Muscle layer of duodenum (tissue), 2 donors: ENCODE data around the gene GRK5.

Experiments used
- H3K27ac ChIP-seq: one replicate; pipeline ENCODE4 v1.7.0; 2013; ENCODE audit warnings: mild to moderate bottlenecking, low read length
- H3K27me3 ChIP-seq: one replicate; pipeline ENCODE4 v1.7.0; 2013; ENCODE audit warnings: low read depth, mild to moderate bottlenecking, control low read depth, low read length
- H3K36me3 ChIP-seq, 2 donors: one replicate each; pipeline ENCODE4 v1.7.0; 2013; ENCODE audit warnings: low read length in 2 of 2, control low read depth in 1 of 2, mild to moderate bottlenecking in 1 of 2; ENCODE audit not compliant: insufficient read depth in 2 of 2, control insufficient read depth in 1 of 2
- H3K4me1 ChIP-seq, 2 donors: one replicate each; pipeline ENCODE4 v1.7.0; 2013; ENCODE audit warnings: low read length in 2 of 2, mild to moderate bottlenecking in 2 of 2, control low read depth in 1 of 2, moderate library complexity in 1 of 2; ENCODE audit not compliant: insufficient read depth in 2 of 2, control insufficient read depth in 1 of 2
- H3K4me3 ChIP-seq, 2 donors: one replicate each; pipeline ENCODE4 v1.7.0; 2013; ENCODE audit warnings: low read length in 2 of 2, low read depth in 1 of 2, mild to moderate bottlenecking in 1 of 2
- H3K9me3 ChIP-seq, 2 donors: one replicate each; pipeline ENCODE4 v1.7.0; 2013; ENCODE audit warnings: low read length in 2 of 2, control low read depth in 1 of 2, mild to moderate bottlenecking in 1 of 2; ENCODE audit not compliant: control insufficient read depth in 1 of 2
- donor health status: healthy.

The GRK5 gene

GRCh38 chr10:119465085-119465484 is 257.7 kb downstream of the GRK5 start:
- Histone ChIP-seq H3K27me3 (no peaks in the 10 kb centered on the region), H3K4me1 (no peaks in the 10 kb centered on the region), H3K27ac (no peak overlapping the region), H3K9me3 (no peaks in the 10 kb centered on the region), H3K4me3 (no peak overlapping the region), H3K36me3 (no peaks in the 10 kb centered on the region)

DNA sequence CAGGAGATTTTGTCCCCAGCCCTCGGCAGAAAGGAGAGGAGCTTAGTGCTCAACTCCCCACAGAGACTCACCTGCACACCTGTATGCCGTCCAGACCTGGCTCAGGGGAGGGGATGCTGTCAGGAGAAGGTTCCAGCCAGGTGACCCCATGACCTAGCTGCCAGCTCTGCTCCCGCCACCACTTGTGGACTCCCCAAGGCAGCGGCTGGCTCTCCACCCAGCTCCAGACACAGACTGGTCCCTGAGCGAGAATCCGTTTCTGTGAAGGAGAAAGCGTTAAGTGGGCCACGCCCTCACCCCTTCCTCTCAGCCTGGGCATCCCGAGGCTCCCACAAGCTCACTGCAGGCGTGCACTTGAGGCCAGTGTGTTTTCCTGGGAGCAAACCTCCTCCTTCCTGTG is 258.7 kb downstream of the GRK5 start:
- H3K4me1 ChIP-seq, result no peaks in the 10 kb centered on the region
- H3K27me3 ChIP-seq, result no peaks in the 10 kb centered on the region
- no peak overlapping the region for H3K27ac ChIP-seq
- no peaks in the 10 kb centered on the region for H3K36me3 ChIP-seq
- no peaks in the 10 kb centered on the region for H3K9me3 ChIP-seq
- no peak overlapping the region for H3K4me3 ChIP-seq

- Histone ChIP-seq H3K27ac (no peak overlapping the region), H3K4me3 (no peak overlapping the region), H3K27me3 (no peaks in the 10 kb centered on the region), H3K9me3 (no peaks in the 10 kb centered on the region), H3K36me3 (no peaks in the 10 kb centered on the region), H3K4me1 (no peaks in the 10 kb centered on the region)
Measured at GRCh38 chr10:119466655-119467054, 259.3 kb downstream of the GRK5 start.

DNA sequence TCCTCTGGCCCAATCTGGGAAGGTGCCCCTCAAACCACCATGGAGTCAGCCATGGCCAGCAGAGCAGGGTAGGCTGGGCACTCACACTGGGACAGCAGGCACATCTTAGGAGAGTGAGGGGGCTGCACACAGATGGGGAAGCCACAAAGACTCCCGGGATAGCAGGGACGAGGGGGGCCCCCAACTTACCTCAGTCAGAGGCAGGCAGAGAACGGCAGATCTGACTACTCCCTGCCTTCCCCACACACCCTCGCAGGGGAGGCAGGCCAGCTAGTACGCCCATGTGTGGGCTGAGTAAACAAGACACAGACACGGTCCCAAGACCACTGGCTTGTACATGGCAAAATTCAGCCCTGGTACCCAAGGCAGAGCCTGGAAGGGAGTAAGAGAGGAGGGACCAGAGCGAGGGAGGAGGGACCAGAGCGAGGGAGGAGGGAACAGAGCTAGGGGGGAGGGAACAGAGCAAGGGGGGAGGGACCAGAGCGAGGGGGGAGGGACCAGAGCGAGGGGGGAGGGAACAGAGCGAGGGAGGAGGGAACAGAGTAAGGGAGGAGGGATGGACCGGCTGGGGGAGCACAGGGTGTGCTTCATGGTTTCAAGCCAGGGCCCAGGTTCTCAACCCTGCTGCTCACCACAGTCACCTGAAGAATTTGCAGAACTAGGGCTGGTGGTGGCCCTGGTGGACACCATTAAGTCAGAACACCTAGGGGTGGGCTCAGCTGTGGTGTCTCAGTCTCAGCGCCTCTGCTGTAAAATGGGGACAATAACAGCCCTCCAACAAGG is 261.4 kb downstream of the GRK5 start:
- H3K4me1 ChIP-seq, result no peaks in the 10 kb centered on the region
- no peaks in the 10 kb centered on the region for H3K36me3 ChIP-seq
- no peaks in the 10 kb centered on the region for H3K9me3 ChIP-seq
- no peak overlapping the region for H3K27ac ChIP-seq
- no peaks in the 10 kb centered on the region for H3K27me3 ChIP-seq
- H3K4me3 ChIP-seq, result no peak overlapping the region

DNA sequence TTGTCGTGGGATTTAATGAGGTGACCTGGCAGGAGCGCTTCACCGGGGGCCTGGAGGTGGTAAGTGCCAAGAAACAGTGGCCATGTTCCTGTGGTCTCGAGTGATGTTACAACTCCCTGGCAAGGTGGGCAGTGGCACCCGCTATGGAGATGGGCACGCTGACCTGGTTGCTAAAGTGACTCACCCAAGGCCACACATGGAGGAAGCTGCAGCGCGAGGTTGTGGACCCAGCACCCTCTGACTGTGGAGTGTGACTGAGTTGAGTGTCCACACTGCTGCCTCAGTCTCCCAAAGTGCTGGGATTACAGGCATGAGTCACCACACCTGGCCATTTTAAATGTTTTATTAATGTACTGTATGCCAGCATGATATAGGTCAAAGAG is 261.9 kb downstream of the GRK5 start:
- Histone ChIP-seq H3K27ac (no peak overlapping the region), H3K4me1 (no peaks in the 10 kb centered on the region), H3K36me3 (no peaks in the 10 kb centered on the region), H3K27me3 (no peaks in the 10 kb centered on the region), H3K4me3 (no peak overlapping the region), H3K9me3 (no peaks in the 10 kb centered on the region)

GRCh38 chr10:119469846-119470245 is 262.5 kb downstream of the GRK5 start:
- no peak overlapping the region for H3K4me3 ChIP-seq
- no peaks in the 10 kb centered on the region for H3K9me3 ChIP-seq
- H3K27ac ChIP-seq, result no peak overlapping the region
- no peaks in the 10 kb centered on the region for H3K27me3 ChIP-seq
- no peaks in the 10 kb centered on the region for H3K36me3 ChIP-seq
- no peaks in the 10 kb centered on the region for H3K4me1 ChIP-seq

GRCh38 chr10:119470920-119471702 is 263.7 kb downstream of the GRK5 start:
- Histone ChIP-seq H3K9me3 (no peaks in the 10 kb centered on the region), H3K36me3 (no peaks in the 10 kb centered on the region), H3K27ac (no peak overlapping the region), H3K27me3 (no peaks in the 10 kb centered on the region), H3K4me1 (no peaks in the 10 kb centered on the region), H3K4me3 (no peak overlapping the region)

GRCh38 chr10:119473771-119474170 is 266.4 kb downstream of the GRK5 start:
- Histone ChIP-seq H3K9me3 (no peaks in the 10 kb centered on the region), H3K4me1 (no peaks in the 10 kb centered on the region), H3K36me3 (no peaks in the 10 kb centered on the region), H3K4me3 (no peak overlapping the region), H3K27me3 (no peaks in the 10 kb centered on the region), H3K27ac (no peak overlapping the region)

DNA sequence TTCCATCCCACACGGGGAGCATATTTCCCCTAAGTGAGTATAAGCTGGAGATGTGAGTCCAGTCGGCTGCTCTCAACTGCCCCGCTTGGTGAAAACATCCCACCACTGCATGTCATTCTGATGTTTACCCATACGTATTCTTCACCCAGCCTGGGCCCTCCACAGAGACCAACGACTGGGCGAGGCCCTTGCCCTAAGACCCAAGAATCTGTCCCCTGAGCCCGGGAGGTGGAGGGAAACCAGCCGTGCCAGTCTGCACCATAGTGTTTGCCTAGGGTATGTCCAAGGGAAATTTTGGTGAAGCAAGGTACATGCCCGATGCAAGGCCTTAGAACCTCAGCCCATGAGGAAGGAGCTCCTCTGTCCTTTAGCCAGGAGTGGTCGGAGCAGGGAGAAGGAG is 267.2 kb downstream of the GRK5 start:
- Histone ChIP-seq H3K27ac (no peak overlapping the region), H3K27me3 (no peaks in the 10 kb centered on the region), H3K4me3 (no peak overlapping the region), H3K9me3 (no peaks in the 10 kb centered on the region), H3K4me1 (peaks cover 0 to 3% of the 10 kb centered on the region in 2 donors), H3K36me3 (no peaks in the 10 kb centered on the region)

- Histone ChIP-seq H3K27ac (no peak overlapping the region), H3K27me3 (no peaks in the 10 kb centered on the region), H3K9me3 (no peaks in the 10 kb centered on the region), H3K4me1 (peaks cover 0 to 4% of the 10 kb centered on the region in 2 donors), H3K4me3 (no peak overlapping the region), H3K36me3 (no peaks in the 10 kb centered on the region)
Measured at GRCh38 chr10:119477444-119477843, 270.1 kb downstream of the GRK5 start.

GRCh38 chr10:119478111-119478802 is 270.9 kb downstream of the GRK5 start:
- H3K27me3 ChIP-seq, result no peaks in the 10 kb centered on the region
- no peaks in the 10 kb centered on the region for H3K36me3 ChIP-seq
- peaks cover 0 to 4% of the 10 kb centered on the region in 2 donors for H3K4me1 ChIP-seq
- H3K4me3 ChIP-seq, result no peak overlapping the region
- no peak overlapping the region for H3K27ac ChIP-seq
- no peaks in the 10 kb centered on the region for H3K9me3 ChIP-seq
